Adipose tissue (tissue), 3 donors: ENCODE results near the gene DGLUCY. TPM values are rescaled to one million over a fixed set of nuclear protein-coding genes. Genes with fewer than 3 reads are reported as not detected.
"Not testable (repeated sequence)": the region's sequence is repeated elsewhere in the genome, so short reads cannot be mapped to it uniquely, and the experiment has no call there.

Experiments
- H3K27ac ChIP-seq: one replicate; pipeline ENCODE4 v1.5.1; 2013; ENCODE audit warnings: low read depth, low read length
- WGBS, 3 donors: extraction: QIAGEN DNeasy Blood & Tissue Kit; methylation state at CpG; one replicate each; pipeline ENCODE4 v1.1.7; 2013; 5-methylcytosine and 5-hydroxymethylcytosine counted together
- polyA plus RNA-seq, 3 donors: library from polyadenylated mRNA; stranded (reverse); fragments of 200-250 nt; gene quantifications; one replicate each; pipeline ENCODE4 v1.2.3, GENCODE V29; 2013
- donor health status: healthy with polysubstance abuse.
- donor health status: Bipolar disorder and iron deficiency.
- donor health status: healthy.

Gene DGLUCY
- polyA plus RNA-seq, 3 donors: 11.7 to 26.8 (median 19.6) TPM

GRCh38 chr14:91184559-91184958 lies 70.7 kb downstream of the DGLUCY start:
- H3K27ac ChIP-seq: no peak overlapping the region

GRCh38 chr14:91185721-91186120 lies 71.8 kb downstream of the DGLUCY start:
- WGBS, 3 donors: 71 to 96% (median 73%) methylated on average over 1 of the region's 1 CpG
- H3K27ac ChIP-seq: no peak overlapping the region

- no peak overlapping the region for H3K27ac ChIP-seq
- 87 to 94% (median 92%) methylated on average over 4 of the region's 4 CpGs for WGBS, 3 donors
Measured at GRCh38 chr14:91186515-91187066, 72.7 kb downstream of the DGLUCY start.

- no peak overlapping the region for H3K27ac ChIP-seq
- WGBS, 3 donors: 95 to 97% (median 97%) methylated on average over 13 of the region's 13 CpGs
Measured at GRCh38 chr14:91187271-91187670, 73.4 kb downstream of the DGLUCY start.

GRCh38 chr14:91190853-91191252 lies 77.0 kb downstream of the DGLUCY start:
- WGBS, 3 donors: 97 to 98% (median 97%) methylated on average over 9 of the region's 9 CpGs
- no peak overlapping the region for H3K27ac ChIP-seq

GRCh38 chr14:91193069-91193468 lies 79.2 kb downstream of the DGLUCY start:
- 85 to 89% (median 87%) methylated on average over 12 of the region's 12 CpGs for WGBS, 3 donors
- H3K27ac ChIP-seq: no peak overlapping the region

GRCh38 chr14:91195881-91196280 lies 82.0 kb downstream of the DGLUCY start:
- 92 to 96% (median 94%) methylated on average over 10 of the region's 10 CpGs for WGBS, 3 donors
- no peak overlapping the region for H3K27ac ChIP-seq

GRCh38 chr14:91197631-91198030 lies 83.8 kb downstream of the DGLUCY start:
- no peak overlapping the region for H3K27ac ChIP-seq

GRCh38 chr14:91200802-91201201 lies 86.9 kb downstream of the DGLUCY start:
- H3K27ac ChIP-seq: not testable (repeated sequence)

GRCh38 chr14:91202234-91202974 lies 88.5 kb downstream of the DGLUCY start:
- WGBS, 3 donors: 62 to 87% (median 62%) methylated on average over 15 of the region's 15 CpGs
- H3K27ac ChIP-seq: no peak overlapping the region

More at GRCh38 chr14:91200802-91201201, 86.9 kb downstream of the DGLUCY start:
- 97 to 98% (median 97%) methylated on average over 6 of the region's 6 CpGs for WGBS, 3 donors

- no peak overlapping the region for H3K27ac ChIP-seq
- WGBS, 3 donors: 97% methylated on average over 14 of the region's 14 CpGs
Measured at GRCh38 chr14:91204657-91205056, 90.8 kb downstream of the DGLUCY start.

GRCh38 chr14:91205459-91205858 lies 91.6 kb downstream of the DGLUCY start:
- 77 to 86% (median 86%) methylated on average over 7 of the region's 7 CpGs for WGBS, 3 donors
- H3K27ac ChIP-seq: no peak overlapping the region

- WGBS, 3 donors: 80 to 94% (median 88%) methylated on average over 3 of the region's 3 CpGs
- H3K27ac ChIP-seq: no peak overlapping the region
Measured at GRCh38 chr14:91207008-91207407, 93.1 kb downstream of the DGLUCY start.

GRCh38 chr14:91211017-91211416 lies 97.1 kb downstream of the DGLUCY start:
- WGBS, 3 donors: 95 to 99% (median 99%) methylated on average over 2 of the region's 2 CpGs
- no peak overlapping the region for H3K27ac ChIP-seq

- H3K27ac ChIP-seq: no peak overlapping the region
- 91 to 94% (median 94%) methylated on average over 6 of the region's 6 CpGs for WGBS, 3 donors
Measured at GRCh38 chr14:91214306-91214705, 100.4 kb downstream of the DGLUCY start.

- H3K27ac ChIP-seq: no peak overlapping the region
- WGBS, 3 donors: 93 to 97% (median 96%) methylated on average over 10 of the region's 10 CpGs
Measured at GRCh38 chr14:91215381-91215780, 101.5 kb downstream of the DGLUCY start.

GRCh38 chr14:91216731-91217226 lies 102.9 kb downstream of the DGLUCY start:
- H3K27ac ChIP-seq: no peak overlapping the region
- WGBS, 3 donors: 95 to 97% (median 96%) methylated on average over 13 of the region's 13 CpGs

GRCh38 chr14:91218014-91218413 lies 104.1 kb downstream of the DGLUCY start:
- WGBS, 3 donors: 64 to 89% (median 87%) methylated on average over 4 of the region's 4 CpGs
- no peak overlapping the region for H3K27ac ChIP-seq

- no peak overlapping the region for H3K27ac ChIP-seq
Measured at GRCh38 chr14:91219517-91220389, 105.9 kb downstream of the DGLUCY start.

More at GRCh38 chr14:91219517-91220389, 105.9 kb downstream of the DGLUCY start:
- WGBS, 3 donors: 66 to 79% (median 71%) methylated on average over 13 of the region's 13 CpGs
